HepG2 (cell line): ENCODE data around the gene FRMD1. TPM values are rescaled to one million over a fixed set of nuclear protein-coding genes. Genes with fewer than 3 reads are reported as not detected.
A peak's percentile ranks its signal among the peaks of the same experiment; 100 is the strongest.

ENCODE experiments used
- ADNP ChIP-seq: sonication (generic); formaldehyde crosslinking; IDR thresholded peaks from 2 replicates; pipeline ENCODE4 v1.4.0; 2020; ENCODE audit warnings: missing genetic modification reagents
- CENPX ChIP-seq: sonication (generic); formaldehyde crosslinking; IDR thresholded peaks from 2 replicates; pipeline ENCODE4 v1.9.0; 2021; ENCODE audit warnings: mild to moderate bottlenecking, missing genetic modification reagents, moderate library complexity
- CREB3 ChIP-seq: sonication (generic); formaldehyde crosslinking; IDR thresholded peaks from 2 replicates; pipeline ENCODE4 v1.5.0; 2020; ENCODE audit warnings: missing genetic modification reagents
- GATAD2A ChIP-seq: IDR thresholded peaks from 2 replicates; pipeline ENCODE4 v1.6.1; 2016
- HBP1 ChIP-seq: IDR thresholded peaks from 2 replicates; pipeline ENCODE4 v1.6.1; 2016; ENCODE audit warnings: low read depth, control low read depth
- JUNB ChIP-seq: sonication (generic); formaldehyde crosslinking; IDR thresholded peaks from 2 replicates; pipeline ENCODE4 v1.8.0; 2022; ENCODE audit warnings: missing genetic modification reagents, mild to moderate bottlenecking, borderline replicate concordance
- NONO ChIP-seq, 2 experiments: fragments of 450-650 bp in 1 of 2; sonication (generic) in 1 of 2; formaldehyde crosslinking in 1 of 2; IDR thresholded peaks in 1 of 2; conservative IDR thresholded peaks in 1 of 2; 2 replicates each; pipeline versions ENCODE4 v1.6.1 to v1.8.0; 2017 to 2022; ENCODE audit warnings: mild to moderate bottlenecking in 1 of 2, missing genetic modification reagents in 1 of 2, moderate library complexity in 1 of 2
- PHF20 ChIP-seq: sonication (generic); formaldehyde crosslinking; IDR thresholded peaks from 2 replicates; pipeline ENCODE4 v1.5.0; 2020; ENCODE audit warnings: mild to moderate bottlenecking, missing genetic modification reagents
- PHF8 ChIP-seq: sonication (generic); formaldehyde crosslinking; IDR thresholded peaks from 2 replicates; pipeline ENCODE4 v1.5.0; 2020; ENCODE audit warnings: missing genetic modification reagents
- REPIN1 ChIP-seq: sonication (generic); formaldehyde crosslinking; IDR thresholded peaks from 2 replicates; pipeline ENCODE4 v1.8.0; 2022; ENCODE audit warnings: missing genetic modification reagents, low read depth, mild to moderate bottlenecking, borderline replicate concordance
- REXO4 ChIP-seq: sonication (generic); formaldehyde crosslinking; IDR thresholded peaks from 2 replicates; pipeline ENCODE4 v1.8.0; 2022; ENCODE audit warnings: missing genetic modification reagents, mild to moderate bottlenecking, borderline replicate concordance
- TOPORS ChIP-seq: sonication (generic); formaldehyde crosslinking; IDR thresholded peaks from 2 replicates; pipeline ENCODE4 v1.8.0; 2023; ENCODE audit warnings: mild to moderate bottlenecking, missing genetic modification reagents
- ZBTB37 ChIP-seq: sonication (generic); formaldehyde crosslinking; IDR thresholded peaks from 2 replicates; pipeline ENCODE4 v1.4.0; 2020; ENCODE audit warnings: mild to moderate bottlenecking, missing genetic modification reagents
- ZFY ChIP-seq: sonication (generic); formaldehyde crosslinking; IDR thresholded peaks from 2 replicates; pipeline ENCODE4 v1.4.0; 2020; ENCODE audit warnings: missing genetic modification reagents
- ZNF121 ChIP-seq: sonication (generic); formaldehyde crosslinking; IDR thresholded peaks from 2 replicates; pipeline ENCODE4 v1.5.0; 2020; ENCODE audit warnings: mild to moderate bottlenecking, missing genetic modification reagents
- ZNF136 ChIP-seq: sonication (generic); formaldehyde crosslinking; IDR thresholded peaks from 2 replicates; pipeline ENCODE4 v1.8.1; 2022; ENCODE audit warnings: low read depth, mild to moderate bottlenecking, moderate library complexity, missing genetic modification reagents
- ZNF547 ChIP-seq: sonication (generic); formaldehyde crosslinking; IDR thresholded peaks from 2 replicates; pipeline ENCODE4 v1.5.1; 2020; ENCODE audit warnings: mild to moderate bottlenecking, missing genetic modification reagents
- ZNF646 ChIP-seq: sonication (generic); formaldehyde crosslinking; IDR thresholded peaks from 2 replicates; pipeline ENCODE4 v1.9.0; 2021; ENCODE audit warnings: mild to moderate bottlenecking, missing genetic modification reagents
- polyA plus RNA-seq, 8 experiments: library from polyadenylated mRNA; depleted of rRNA in 3 of 8; stranded (reverse) in 7 of 8; unstranded in 1 of 8; fragments of >200 nt; fragmentation: Illumina TruSeq in 4 of 8; extraction: Trizol in 4 of 8; gene quantifications; 2 replicates each; pipeline versions ENCODE4 v1.2.1 to v1.2.3, GENCODE V29; 2011 to 2016; ENCODE audit warnings: low read depth in 4 of 8, missing spikeins in 1 of 8, mixed read lengths in 1 of 8; ENCODE audit not compliant: insufficient read depth in 1 of 8
- total RNA-seq, 5 experiments: library from RNA; depleted of rRNA; stranded (reverse); fragments of >200 nt; fragmentation: Illumina TruSeq; extraction: Trizol; gene quantifications; 2 replicates each; pipeline ENCODE4 v1.2.3, GENCODE V29; 2016; ENCODE audit warnings: low read depth in 1 of 5

FRMD1 gene
- total and polyA plus RNA-seq, 2 of the 13 experiments (the other 11 are each of a cell fraction or from before 2014, with no cell fraction given) = 0.01 TPM; not detected in 1

GRCh38 chr6:168116975-168117899 lies 38.2 kb upstream of the FRMD1 start (continued):
- TF ChIP-seq ZNF136 (CRISPR knock-in tag) (no peak), ZBTB37 (no peak), JUNB (CRISPR knock-in tag) (no peak), PHF20 (CRISPR knock-in tag) (no peak), ADNP (CRISPR knock-in tag) (no peak), ZNF547 (CRISPR knock-in tag) (peak; percentile 76; the same call in 1 of the 2 replicates), ZNF646 (CRISPR knock-in tag) (no peak), PHF8 (CRISPR knock-in tag) (peak; percentile 12; the same call in 1 of the 2 replicates), NONO (IDR thresholded peaks at IDR 0.05) (no peak), NONO (CRISPR knock-in tag; conservative IDR thresholded peaks at IDR 0.05) (no peak), TOPORS (no peak), CREB3 (no peak), ZNF121 (CRISPR knock-in tag) (no peak), GATAD2A (CRISPR knock-in tag) (peak; percentile 55; the same call in 1 of the 2 replicates), REXO4 (no peak), REPIN1 (CRISPR knock-in tag) (no peak), ZFY (CRISPR knock-in tag) (peak; percentile 20; the same call in 1 of the 2 replicates), CENPX (CRISPR knock-in tag) (no peak), HBP1 (CRISPR knock-in tag) (no peak)
